Subcutaneous adipose tissue (tissue), 4 donors: ENCODE measurements around the gene TNRC6C. TPM values are rescaled to one million over a fixed set of nuclear protein-coding genes. Genes with fewer than 3 reads are reported as not detected.

Experiments used
- CTCF ChIP-seq: fragments of 450-650 bp; IDR thresholded peaks from one replicate; pipeline ENCODE4 v1.5.1; 2016; ENCODE audit warnings: low read depth, mild to moderate bottlenecking, control low read depth, antibody characterized with exemption, moderate library complexity
- total RNA-seq, 4 donors: library from RNA; depleted of rRNA; stranded (reverse); fragments of >200 nt; gene quantifications; one replicate each; pipeline ENCODE4 v1.1.0, GENCODE V29; 2016

TNRC6C gene
- total RNA-seq, 4 donors from 2014 or later: 8.2 to 33.3 (median 13.8) TPM

- no peak for TF ChIP-seq CTCF
These were observed 76.1 kb downstream of the TNRC6C start for GRCh38 chr17:78034429-78035091.

DNA sequence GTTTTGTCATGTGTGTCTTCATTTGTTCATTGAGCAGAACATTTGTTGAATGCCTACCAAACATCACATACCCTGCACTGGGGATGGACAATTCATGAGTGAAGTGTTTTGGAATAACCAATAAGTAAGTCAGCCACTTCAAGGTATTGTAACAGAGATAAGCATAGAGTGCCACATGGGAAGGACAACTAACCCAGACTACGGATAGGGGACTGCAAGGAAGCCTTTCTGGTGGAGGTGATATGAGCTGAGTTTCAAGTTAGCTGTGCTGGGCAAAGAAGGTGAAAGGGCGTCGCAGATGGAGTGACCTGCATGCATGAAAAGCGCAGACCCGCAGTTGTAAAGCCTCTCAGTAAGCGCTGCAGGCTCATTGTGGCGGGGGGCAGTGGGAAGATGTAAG is 78.8 kb downstream of the TNRC6C start:
- TF ChIP-seq CTCF: no peak

DNA sequence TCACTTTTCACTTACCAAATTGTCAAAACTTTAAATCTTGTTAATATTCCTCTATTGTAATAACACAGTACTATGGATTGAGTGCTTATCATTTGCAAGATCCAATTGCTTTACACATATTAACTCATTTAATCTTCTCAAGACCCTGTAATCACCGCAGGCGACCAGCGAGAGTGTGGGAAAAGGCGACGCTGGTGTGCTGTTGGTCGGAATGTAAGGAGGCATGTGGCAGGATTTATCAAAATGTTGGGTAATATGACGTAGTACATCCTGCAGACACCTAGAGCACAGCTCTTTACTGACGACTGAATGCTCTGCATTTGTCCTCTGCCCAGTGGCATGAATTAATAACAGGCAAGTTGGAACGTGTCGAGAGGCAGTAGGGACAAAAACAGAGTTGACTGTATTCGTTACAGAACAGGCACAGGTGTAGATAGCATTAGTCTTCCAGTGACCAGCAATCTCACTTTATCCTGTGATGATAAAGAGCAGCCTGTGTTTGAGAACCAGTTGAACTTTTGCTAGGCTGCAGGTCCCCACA is 80.3 kb downstream of the TNRC6C start:
- TF ChIP-seq CTCF: no peak

GRCh38 chr17:78039581-78039980 is 81.1 kb downstream of the TNRC6C start:
- TF ChIP-seq CTCF: no peak

DNA sequence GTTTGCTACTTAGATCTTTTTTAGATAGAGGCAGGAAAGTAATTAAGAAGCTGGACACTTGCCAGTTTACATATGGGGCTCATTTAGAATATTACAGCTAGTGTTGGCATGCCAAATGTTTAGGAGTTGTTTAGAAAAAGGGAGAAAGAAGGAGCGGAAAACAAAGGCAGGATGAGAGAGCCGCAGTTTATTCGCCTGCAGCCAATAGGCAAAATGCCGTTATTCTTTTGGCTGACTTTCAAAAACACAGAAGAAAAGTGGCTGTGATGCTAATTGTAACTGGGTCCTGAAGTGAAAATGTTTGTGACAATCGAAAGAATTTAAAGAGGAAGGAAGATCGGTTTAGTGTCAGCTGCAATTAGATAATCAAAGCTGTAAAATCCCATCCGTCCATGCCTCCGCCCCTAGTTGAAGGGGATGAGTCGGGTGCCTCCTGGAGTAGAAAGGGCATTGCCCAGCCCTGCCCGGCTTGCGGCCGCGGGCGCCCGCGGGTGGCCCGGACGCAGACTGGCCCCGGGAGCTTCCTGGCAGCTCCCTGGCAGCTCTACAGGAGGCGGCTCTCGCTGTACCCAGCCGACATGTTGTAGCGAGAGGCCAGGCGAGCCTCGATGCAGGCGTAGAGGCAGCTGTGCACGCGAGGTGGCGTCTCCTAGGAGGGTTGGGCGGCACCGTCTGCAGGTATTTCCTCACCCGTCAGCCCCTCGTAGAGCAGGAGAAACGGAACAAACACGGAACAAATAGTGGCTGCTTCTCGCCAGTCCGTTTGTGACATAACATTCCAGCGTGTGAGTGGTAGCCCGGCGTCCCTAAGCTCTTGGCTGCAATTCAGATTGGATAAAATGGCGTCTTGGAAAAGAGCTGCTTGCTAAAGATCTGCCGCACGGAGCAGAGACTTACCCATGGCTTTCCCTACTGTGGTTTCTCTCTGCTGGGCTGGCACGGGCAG is 82.2 kb downstream of the TNRC6C start:
- TF ChIP-seq CTCF: no peak

GRCh38 chr17:78041386-78042179 is 83.1 kb downstream of the TNRC6C start:
- TF ChIP-seq CTCF: no peak
